GM19452 (cell line): ENCODE measurements around the gene NLRX1.
"Not testable (repeated sequence)": the region's sequence is repeated elsewhere in the genome, so short reads cannot be mapped to it uniquely, and the experiment has no call there.

Experiments
- ATAC-seq: cut with Tn5 transposase; IDR thresholded peaks from one replicate; pipeline ENCODE4 v1.9.1; 2021; ENCODE audit not compliant: unreplicated experiment

NLRX1 gene

DNA sequence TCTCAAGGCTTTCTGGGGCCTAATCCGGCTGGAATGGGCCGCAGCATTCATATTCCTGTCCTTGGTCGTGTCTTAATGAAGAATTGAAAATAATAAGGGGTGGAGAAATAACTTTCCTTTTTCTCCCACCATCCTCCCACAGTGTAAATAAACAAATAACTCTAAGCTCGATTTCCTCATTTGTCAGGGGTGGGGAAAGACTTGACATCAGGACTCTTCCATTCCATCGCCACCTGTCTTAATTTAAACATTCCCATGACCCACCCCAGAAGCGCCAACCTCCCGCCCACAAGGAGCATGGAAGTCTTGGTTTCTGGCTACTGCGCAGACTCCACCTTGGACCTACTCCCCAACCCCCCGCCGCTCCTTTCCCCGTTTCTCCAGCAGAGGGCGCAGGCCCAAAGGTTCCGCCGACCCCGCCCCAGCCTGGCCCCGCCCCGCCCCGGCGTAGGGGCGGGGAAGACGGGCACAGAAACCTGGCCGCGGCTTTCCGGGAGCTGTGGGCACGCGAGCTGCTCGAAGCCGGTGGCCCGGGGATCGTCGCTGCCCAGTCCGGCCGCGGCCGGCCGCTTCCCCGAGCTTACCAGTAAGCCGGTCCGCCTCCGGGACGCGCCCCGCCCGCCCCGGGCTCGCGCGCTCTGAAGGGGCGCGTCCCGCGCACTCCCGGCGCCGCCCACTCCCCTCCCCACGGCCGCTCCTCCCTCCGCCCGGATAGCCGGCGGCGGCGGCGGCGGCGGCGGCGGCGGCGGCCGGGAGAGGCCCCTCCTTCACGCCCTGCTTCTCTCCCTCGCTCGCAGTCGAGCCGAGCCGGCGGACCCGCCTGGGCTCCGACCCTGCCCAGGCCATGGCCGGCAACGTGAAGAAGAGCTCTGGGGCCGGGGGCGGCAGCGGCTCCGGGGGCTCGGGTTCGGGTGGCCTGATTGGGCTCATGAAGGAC lies 37.3 kb downstream of the NLRX1 start, which contains the start of gene CBL:
Gene CBL (plus strand): TSS at position 766 of the 937 bp plus-strand sequence. CDS start 79 bp downstream, at position 845.
- ATAC-seq, result peak; percentile 81

DNA sequence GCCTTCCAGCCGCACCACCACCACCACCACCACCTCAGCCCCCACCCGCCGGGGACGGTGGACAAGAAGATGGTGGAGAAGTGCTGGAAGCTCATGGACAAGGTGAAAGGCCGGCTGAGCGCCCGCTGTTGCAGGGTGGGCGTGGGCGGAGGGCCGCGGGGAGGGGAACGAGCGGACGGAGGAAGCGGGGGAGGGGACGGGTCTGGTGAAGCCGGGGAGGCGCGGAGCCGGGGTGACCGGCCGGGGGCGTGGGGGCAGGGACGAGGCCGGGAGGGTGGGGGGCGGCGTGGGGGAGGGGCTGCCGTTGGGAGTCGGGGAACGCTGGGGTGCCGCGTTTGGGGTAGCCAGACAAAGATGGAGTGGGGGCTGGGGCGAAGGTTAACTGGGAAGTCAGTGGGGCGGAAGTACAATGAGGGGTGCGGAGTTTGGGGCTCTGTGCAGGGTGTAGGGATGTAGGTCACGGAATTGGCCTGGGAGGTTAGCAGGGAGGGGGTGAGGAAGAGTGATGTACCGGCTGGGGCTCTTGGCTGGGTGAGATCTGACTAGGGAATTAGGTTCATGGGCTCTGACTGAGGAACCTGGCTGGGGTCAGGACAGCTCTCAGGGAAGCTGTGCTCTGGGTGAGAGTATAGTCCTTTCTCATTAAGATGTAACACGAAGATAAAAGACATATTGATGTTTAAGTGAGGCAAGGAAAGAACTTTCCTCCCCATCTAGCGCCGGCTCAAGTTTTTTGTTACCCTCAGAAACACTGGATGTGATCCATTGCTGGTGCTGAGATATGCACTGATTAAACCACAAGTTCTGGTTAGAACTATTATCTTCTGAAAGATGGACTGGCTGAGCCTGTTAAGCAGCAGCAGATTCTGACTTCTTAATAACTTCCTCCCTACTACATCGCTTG lies 38.2 kb downstream of the NLRX1 start:
- peak; percentile 10 for ATAC-seq

DNA sequence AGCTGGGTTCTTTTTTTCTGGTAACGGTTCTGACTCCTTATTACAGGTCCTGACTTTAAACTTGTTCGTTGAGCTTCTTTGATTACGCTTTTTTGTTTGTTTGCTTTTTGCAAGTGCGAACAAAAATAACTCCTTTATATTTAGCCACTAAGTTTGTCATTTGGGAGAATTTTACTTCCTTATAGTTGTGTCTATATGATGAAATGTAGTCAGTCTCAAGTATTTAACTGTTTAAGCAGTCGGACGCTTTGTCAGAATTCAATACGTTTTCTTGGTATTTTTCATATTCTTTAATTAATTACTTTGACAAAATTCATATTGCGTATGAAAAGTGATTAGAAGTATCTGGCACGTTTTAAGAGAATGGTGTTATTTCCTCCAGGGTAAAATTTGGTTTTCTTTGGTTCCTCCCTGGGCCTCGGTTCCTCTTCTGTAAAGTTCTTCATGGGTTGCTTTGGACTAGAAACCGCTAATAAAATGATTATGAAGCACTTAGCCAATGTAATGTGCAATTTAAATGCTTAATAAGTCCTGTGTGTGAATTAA lies 39.0 kb downstream of the NLRX1 start:
- ATAC-seq, result no peak

DNA sequence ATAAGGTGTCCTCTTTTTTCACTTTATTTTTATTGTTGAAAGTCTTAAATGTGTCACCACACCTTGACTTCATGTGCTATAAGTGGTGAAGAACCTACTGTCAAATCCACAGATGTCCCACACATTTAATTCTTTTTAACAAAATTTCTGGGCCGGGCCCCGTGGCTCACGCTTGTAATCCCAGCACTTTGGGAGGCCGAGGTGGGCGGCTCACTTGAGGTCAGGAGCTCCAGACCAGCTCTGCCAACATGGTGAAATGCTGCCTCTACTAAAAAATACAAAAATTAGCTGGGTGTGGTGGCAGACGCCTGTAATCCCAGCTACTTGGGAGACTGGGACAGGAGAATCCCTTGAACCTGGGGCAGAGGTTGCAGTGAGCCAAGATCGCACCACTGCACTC lies 40.7 kb downstream of the NLRX1 start:
- ATAC-seq, result no peak

DNA sequence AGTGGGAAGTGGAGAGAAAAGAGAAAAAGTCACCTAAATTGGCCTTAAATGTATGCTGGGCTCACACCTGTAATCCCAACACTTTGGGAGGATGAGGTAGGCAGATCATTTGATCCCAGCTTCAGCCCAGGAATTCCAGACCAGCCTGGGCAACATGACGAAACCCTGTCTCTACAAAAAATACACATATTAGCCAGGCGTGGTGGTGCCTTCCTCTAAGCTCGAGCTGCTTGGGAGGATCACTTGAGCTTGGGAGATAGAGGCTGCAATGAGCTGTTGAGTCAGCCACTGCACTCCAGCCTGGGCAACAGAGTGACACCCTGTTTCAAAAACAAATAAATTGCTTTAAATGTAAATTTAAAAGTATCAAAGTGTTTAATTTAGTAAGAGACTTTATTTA lies 41.5 kb downstream of the NLRX1 start:
- no peak for ATAC-seq

DNA sequence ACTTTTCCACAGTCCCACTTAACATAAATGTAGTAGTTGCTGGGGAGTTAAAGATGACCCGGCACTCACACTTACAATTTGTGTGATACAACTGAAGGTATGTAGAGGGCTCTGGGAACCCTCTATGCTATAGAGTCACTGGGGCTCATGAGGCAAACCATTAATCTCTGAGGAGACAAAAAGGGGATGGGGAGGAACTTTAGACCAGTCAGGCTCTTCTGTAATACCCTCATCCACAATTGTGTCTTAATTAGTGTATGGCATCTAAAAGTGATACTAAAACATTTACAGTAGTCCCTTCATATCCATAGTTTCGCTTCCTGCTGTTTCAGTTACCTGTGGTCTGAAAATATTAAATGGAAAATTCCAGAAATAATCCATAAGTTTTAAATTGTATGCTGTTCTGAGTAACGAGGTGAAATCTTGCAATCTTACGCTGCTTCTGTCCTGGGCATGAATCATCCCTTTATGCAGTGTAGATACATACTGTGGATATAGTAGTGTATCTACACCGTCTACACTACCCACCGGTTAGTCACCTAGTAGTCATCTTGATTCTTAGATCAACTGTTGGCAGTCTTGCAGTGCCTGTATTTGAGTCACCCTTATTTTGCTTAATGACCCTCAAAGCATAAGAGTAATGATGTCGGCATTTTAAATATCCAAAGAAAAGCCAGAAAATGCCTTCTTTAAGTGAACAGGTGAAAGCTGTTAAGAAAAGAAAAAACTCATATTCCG lies 49.8 kb downstream of the NLRX1 start:
- ATAC-seq, result no peak

DNA sequence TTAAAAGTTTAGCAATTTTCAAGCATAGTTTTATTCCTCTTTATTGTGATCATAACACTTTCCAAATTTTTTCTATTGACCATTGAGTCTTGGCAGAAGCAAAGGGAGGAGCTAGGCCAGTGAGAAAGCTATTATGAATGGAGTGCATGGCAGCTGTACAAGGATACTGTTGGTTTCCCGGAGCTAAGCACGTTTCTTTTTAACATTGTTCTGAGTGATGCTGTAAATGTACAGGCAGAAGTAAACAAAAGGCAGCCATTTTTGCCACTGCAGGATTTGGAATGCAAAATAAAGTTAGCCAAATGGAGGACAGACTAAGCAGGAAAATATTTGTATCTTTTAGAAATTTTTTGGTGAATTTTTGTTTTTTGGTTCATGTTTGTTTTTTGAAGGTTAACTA lies 53.8 kb downstream of the NLRX1 start:
- ATAC-seq, result no peak

DNA sequence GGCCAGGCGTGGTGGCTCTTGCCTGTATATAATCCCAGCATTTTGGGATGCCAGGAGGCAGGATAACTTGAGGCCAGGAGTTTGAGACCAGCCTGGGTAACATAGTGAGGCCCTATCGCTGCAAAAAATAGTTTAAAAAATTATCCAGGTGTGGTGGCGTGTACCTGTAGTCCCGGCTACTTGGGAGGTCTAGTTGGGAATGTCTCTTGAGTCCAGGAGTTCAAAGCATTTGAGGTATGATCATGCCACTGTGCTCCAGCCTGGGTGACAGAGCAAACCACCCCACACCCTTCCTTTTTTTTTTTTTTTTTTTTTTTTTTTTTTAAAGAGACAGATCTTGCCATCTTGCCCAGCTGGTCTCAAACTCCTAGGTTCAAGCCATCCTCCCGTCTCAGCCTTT lies 54.4 kb downstream of the NLRX1 start:
- no peak for ATAC-seq

DNA sequence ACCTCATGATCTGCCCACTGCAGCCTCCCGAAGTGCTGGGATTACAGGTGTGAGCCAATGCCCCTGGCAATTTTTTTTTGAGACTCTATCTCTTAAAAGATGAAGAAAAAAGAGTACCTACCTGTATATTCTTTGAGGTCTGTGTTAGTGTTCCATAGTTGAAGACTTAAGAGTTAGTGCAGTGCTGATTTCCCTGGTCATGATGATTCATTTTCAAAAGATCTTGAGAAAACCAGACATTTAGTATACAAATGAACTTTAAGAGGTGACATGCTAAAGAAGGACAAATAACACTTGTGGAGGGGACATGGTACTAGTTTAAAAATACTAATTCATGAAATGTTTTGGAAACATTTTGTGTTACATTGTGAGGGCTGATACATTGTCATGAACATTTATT lies 55.3 kb downstream of the NLRX1 start:
- no peak for ATAC-seq

DNA sequence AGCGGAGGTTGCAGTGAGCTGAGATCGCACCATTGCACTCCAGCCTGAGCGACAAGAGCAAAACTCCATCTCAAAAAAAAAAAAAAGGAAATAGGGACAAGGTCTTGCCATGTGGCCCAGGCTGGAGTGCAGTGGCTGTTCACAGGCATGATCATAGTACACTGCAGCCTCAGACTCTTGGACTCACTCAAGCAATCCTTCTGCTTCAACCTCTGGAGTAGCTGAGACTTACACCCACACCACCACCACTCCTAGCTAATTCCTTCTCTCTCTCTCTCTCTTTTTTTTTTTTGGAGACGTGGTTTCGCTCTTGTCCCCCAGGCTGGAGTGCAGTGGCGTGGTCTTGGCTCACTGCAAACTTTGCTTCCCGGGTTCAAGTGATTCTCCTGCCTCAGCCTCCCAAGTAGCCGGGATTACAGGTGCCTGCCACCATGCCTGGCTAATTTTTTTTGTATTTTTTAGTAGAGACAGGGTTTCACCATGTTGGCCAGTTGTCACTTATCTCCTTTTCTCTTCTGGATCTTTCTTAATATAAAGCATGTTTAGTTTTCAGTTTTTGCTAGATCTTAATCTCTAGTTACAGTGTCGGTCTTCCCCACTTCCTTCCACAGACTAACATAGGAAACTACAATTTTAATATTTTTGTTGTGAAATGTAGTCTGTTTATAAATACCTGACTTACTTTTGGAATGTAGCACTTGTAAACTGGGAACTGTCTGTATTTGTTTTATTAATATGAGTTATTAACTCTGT lies 60.2 kb downstream of the NLRX1 start:
- ATAC-seq, result not testable (repeated sequence)

DNA sequence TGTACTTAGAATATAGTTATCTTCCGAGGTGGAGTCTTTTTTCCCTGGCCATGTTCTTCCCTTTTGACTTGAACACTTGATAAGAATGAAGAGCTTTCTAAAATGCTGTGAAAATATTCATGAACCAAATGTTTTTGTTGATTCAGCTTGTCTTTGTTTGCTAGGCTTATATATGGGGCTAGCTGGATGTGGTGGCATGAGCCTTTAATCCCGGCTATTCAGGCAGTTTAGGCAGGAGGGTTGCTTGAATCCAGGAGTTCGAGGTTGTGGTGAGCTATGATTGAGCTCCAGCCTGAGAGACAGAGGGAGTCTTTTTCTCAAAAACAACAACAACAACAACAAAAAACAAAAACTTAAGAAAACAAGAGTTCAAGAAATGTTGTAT lies 60.8 kb downstream of the NLRX1 start:
- no peak for ATAC-seq

DNA sequence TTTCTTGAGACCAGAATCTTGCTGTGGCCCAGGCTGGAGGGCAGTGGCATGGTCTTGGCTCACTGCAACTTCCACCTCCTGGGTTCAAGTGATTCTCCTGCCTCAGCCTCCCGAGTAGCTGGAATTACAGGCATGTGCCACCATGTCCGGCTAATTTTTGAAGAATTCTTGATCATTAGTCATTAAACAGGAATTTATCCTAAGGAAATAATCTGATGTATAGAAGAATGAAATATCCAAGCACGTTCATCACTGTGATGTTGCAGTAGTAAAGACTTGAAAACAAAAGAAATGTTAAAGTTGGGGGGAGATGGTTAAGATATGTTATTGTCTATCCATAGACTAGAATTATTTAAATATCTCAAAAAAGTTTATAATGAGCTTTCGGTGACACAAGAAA lies 61.2 kb downstream of the NLRX1 start:
- ATAC-seq, result no peak
